Calu3 (cell line): ENCODE measurements around the gene DCLRE1A. TPM values are rescaled to one million over a fixed set of nuclear protein-coding genes. Genes with fewer than 3 reads are reported as not detected.

Experiments
- BruUV-seq: library from RNA; stranded (reverse); fragments of 400-500 nt; replicated peaks from 2 replicates; lab custom pipeline; 2021; lab: Mats Ljungman, UMichigan
- CTCF ChIA-PET: fragments of 300-600 bp; sonication (Branson Sonifier 250); formaldehyde crosslinking; loops from one replicate; lab custom pipeline; 2022; ENCODE audit warnings: antibody characterized with exemption; lab: Charles Lee
- DNase-seq: peaks from one replicate; pipeline ENCODE4 v3.0.0; 2022
- H3K27ac Mint-ChIP-seq: one replicate; pipeline ENCODE4 v1.8.0; 2022; ENCODE audit warnings: mixed read lengths; ENCODE audit not compliant: unreplicated experiment
- H3K27me3 Mint-ChIP-seq: one replicate; pipeline ENCODE4 v1.8.0; 2022; ENCODE audit warnings: mixed read lengths; ENCODE audit not compliant: unreplicated experiment
- H3K36me3 Mint-ChIP-seq: one replicate; pipeline ENCODE4 v1.8.0; 2022; ENCODE audit warnings: mild to moderate bottlenecking, moderate library complexity, mixed read lengths; ENCODE audit not compliant: insufficient read depth, unreplicated experiment
- H3K4me1 Mint-ChIP-seq: one replicate; pipeline ENCODE4 v1.8.0; 2022; ENCODE audit warnings: mild to moderate bottlenecking, low read depth, mixed read lengths; ENCODE audit not compliant: unreplicated experiment
- H3K4me3 Mint-ChIP-seq: one replicate; pipeline ENCODE4 v1.8.0; 2022; ENCODE audit warnings: mild to moderate bottlenecking, low read depth, moderate library complexity, mixed read lengths; ENCODE audit not compliant: unreplicated experiment
- H3K9me3 Mint-ChIP-seq: one replicate; pipeline ENCODE4 v1.8.0; 2022; ENCODE audit warnings: low read depth, mixed read lengths; ENCODE audit not compliant: unreplicated experiment
- CTCF ChIP-seq: fragments of 200-600 bp; IDR thresholded peaks from one replicate; pipeline ENCODE4 v1.8.0; 2022; ENCODE audit warnings: antibody characterized with exemption; ENCODE audit not compliant: unreplicated experiment
- intact Hi-C: fragments of 100-400 bp; cut with micrococcal nuclease; formaldehyde crosslinking; loops from one replicate; pipeline ENCODE4 v1.10.0; 2022; ENCODE audit not compliant: unreplicated experiment
- total RNA-seq: library from RNA; stranded (reverse); gene quantifications from 2 replicates; pipeline ENCODE4 v1.2.3, GENCODE V29; 2022

The DCLRE1A gene
- total RNA-seq, 1 experiment from 2014 or later = 7.9 TPM

DNA sequence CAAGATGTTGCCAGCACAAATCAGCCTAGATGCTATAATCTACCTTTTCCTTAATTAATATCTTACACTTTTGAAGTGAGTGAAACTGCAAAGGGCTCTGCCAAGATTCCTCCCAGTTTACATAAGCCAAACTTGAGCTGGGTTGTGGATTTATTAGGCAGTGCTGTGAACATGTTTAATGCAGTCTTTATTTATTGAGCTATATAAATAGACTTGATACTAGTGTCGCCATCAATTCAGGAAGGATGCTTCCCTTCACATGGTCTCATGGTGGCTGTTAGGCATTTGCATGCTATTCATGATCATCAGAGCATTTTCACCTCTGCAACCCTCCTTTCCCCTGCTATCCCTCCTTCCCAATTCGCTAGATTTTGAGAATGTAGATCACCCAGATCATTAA is 62.2 kb downstream of the DCLRE1A start:
- intact Hi-C loops = no loop called here
- no peak for DNase-seq
- TF ChIP-seq CTCF = no peak
- Mint-ChIP-seq H3K9me3 (no peaks in the 10 kb centered on the region), H3K4me3 (no peak overlapping the region), H3K27me3 (no peaks in the 10 kb centered on the region), H3K27ac (no peak overlapping the region), H3K36me3 (no peaks in the 10 kb centered on the region), H3K4me1 (peaks cover 10% of the 10 kb centered on the region)
- CTCF ChIA-PET = no interaction called here
- no TSS peak for BruUV-seq

DNA sequence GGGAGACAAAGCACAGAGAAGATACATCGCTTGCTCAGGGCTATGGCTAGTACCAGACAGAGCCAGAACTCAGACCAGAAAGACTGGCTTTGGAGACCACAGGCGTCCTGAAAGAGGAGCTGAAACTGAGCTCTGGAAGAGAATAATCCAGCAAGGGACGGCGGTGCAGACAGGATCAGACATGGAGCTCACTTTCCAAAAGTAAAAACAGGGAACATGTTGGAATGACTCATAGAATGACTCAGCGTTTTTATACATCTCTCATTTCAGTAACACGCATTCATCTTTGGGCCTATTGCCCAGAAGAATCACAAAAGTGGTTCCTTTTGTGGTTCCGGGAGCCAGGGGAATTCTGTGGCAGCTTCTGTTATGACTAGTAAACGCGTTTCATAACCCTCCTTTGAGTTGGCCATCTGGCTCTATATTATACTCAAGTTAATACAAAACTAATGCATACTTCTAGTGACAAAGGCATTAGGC is 65.2 kb downstream of the DCLRE1A start:
- Mint-ChIP-seq H3K27ac (no peak overlapping the region), H3K9me3 (no peaks in the 10 kb centered on the region), H3K36me3 (no peaks in the 10 kb centered on the region), H3K4me1 (peaks cover 10% of the 10 kb centered on the region), H3K4me3 (no peak overlapping the region), H3K27me3 (no peaks in the 10 kb centered on the region)
- no TSS peak for BruUV-seq
- intact Hi-C loops = no loop called here
- CTCF ChIA-PET = interaction anchor here (1.0 kb wide), 1 partner anchor 22 kb away, joined by 3 read pairs; no protein-coding TSS in a partner anchor
- no peak for DNase-seq
- no peak for TF ChIP-seq CTCF

Other genes with a start within 250 kb of the DCLRE1A start
- not detected in 2 replicates for gene NRAP, start 190.0 kb downstream of the DCLRE1A start, total RNA-seq
- gene CASP7, start 174.2 kb downstream of the DCLRE1A start, total RNA-seq = 22.7 and 23.7 TPM in 2 replicates
- 5.9 and 13.8 TPM in 2 replicates for gene PLEKHS1, start 102.4 kb downstream of the DCLRE1A start, total RNA-seq
- 18.7 and 20.2 TPM in 2 replicates for gene NHLRC2, start 579 bp upstream of the DCLRE1A start, total RNA-seq
- gene ADRB1, start 189.8 kb upstream of the DCLRE1A start, total RNA-seq = 0.47 and 0.78 TPM in 2 replicates